RWPE1 (cell line): ENCODE measurements around the gene UAP1.

ENCODE experiments used
- CTCF ChIA-PET: fragments of 350-600 bp; sonication (Branson Sonifier 250); formaldehyde crosslinking; extraction: SDS; loops from one replicate; lab custom pipeline; 2021; lab: Yijun Ruan, JAX
- POLR2A ChIA-PET: fragments of 400-600 bp; formaldehyde crosslinking; extraction: SDS; loops from one replicate; lab custom pipeline; 2020; ENCODE audit warnings: antibody characterized with exemption; ENCODE audit not compliant: low non-redundant PET; lab: Yijun Ruan, JAX
- DNase-seq: peaks from one replicate; pipeline ENCODE4 v3.0.0; 2012; ENCODE audit warnings: low spot score
- H3K27ac ChIP-seq: fragments of 450-650 bp; 2 replicates; pipeline ENCODE4 v1.5.1; 2017
- TF ChIP-seq, protein P1 (sequence below): fragments of 450-650 bp; conservative IDR thresholded peaks from 2 replicates; pipeline ENCODE4 v1.5.1; 2017; ENCODE audit warnings: low read depth, mild to moderate bottlenecking

Gene UAP1

DNA sequence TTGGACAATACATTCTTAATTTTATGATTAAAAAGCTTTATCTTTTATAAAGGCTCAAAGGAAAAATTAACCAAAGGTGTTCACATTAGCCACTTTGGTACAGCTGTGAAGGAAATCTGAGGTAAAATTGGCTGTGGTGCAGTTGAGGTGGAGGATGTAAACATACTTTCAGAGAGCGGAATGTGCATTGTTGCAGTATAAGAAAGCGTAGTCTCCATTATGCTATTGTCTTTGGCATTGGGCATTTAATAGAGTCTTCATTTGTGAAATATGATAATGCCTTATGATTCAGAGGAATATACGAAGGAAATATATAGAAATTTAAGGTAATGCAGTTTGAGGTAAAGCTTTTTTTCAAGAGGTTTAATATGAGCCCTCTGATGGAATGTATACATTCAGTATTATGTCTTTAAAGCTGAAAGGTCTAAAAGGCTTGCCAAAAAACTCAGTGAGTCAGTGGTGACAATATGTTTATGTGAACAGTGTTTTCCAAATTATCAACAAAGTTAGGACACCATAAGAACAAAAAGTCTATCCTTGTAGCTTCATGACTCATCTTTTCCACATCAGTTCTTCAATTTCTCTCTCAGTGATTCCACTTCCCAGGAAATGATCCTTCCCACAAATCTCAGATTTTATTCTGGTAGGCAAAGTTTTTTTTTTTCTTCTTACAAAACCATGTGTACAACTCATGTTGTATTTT lies 43.9 kb downstream of the UAP1 start:
- peak; percentile 72 for DNase-seq
- CTCF ChIA-PET = no interaction called here
- peak overlapping the region; percentile 63 for H3K27ac ChIP-seq
- TF ChIP-seq, protein P1, sequence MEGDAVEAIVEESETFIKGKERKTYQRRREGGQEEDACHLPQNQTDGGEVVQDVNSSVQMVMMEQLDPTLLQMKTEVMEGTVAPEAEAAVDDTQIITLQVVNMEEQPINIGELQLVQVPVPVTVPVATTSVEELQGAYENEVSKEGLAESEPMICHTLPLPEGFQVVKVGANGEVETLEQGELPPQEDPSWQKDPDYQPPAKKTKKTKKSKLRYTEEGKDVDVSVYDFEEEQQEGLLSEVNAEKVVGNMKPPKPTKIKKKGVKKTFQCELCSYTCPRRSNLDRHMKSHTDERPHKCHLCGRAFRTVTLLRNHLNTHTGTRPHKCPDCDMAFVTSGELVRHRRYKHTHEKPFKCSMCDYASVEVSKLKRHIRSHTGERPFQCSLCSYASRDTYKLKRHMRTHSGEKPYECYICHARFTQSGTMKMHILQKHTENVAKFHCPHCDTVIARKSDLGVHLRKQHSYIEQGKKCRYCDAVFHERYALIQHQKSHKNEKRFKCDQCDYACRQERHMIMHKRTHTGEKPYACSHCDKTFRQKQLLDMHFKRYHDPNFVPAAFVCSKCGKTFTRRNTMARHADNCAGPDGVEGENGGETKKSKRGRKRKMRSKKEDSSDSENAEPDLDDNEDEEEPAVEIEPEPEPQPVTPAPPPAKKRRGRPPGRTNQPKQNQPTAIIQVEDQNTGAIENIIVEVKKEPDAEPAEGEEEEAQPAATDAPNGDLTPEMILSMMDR = no peak
- POLR2A ChIA-PET = no interaction called here

DNA sequence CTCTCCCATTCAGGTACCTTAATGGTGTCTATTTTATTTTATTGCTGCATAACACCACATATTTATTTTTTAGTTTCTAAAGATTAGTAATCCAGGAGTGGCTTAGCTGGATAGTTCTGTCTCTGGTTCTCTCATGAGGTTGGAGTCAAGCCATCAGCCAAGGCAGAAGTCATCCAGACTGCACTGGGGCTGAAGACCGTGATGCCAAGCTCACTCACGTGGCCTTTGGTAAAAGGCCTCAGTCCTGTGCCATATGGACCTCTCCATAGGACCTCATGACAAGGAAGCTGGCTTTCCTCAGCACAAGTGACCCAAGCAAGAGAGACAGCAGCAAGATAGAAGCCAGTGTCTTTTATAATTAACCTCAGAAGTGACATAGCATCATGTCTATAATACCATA lies 47.8 kb downstream of the UAP1 start:
- POLR2A ChIA-PET = no interaction called here
- CTCF ChIA-PET = interaction anchor here (1.5 kb wide), 1 partner anchor 191 kb away, joined by 4 read pairs; no protein-coding TSS in a partner anchor
- H3K27ac ChIP-seq = no peak overlapping the region
- DNase-seq = no peak
- TF ChIP-seq, protein P1 = no peak

DNA sequence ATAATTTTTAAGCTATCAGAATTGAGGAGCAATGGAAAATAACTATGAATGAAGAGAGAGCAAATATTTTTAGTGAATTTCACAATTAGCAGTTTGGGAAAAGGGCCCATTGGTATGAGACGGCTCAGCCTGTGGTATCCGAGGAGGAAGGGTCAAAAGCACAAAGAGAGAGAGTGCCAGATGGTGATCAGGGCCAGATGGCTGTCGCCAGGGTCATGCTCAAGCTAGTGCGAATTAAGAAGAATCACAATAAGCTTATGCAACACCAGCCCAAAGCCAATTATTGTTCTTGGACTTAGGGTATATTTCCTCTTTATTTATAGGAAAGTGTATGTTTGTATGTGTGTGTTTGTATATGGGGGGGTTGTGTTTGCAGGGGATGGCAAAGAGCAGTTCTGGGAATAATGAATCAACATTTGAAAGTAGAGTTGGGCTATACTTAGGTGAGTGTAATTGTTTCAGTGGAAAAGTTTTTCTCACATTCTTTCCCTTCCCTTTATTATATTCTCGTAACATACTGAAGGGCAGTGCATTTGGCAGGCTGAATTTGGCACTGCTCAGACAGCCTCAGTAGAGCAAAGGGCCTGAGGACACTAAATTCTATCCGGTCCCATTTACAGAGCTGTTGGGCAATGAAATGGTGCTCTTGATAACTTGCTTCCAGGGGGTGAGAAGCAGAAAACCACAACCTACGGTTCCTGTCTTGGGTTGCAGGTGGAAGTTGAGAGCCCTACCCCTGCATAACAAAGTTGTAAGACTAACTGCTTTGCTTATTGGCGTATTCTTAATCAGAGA lies 51.3 kb downstream of the UAP1 start:
- TF ChIP-seq, protein P1 = no peak
- POLR2A ChIA-PET = interaction anchor here (0.7 kb wide), 1 partner anchor 10 kb away, joined by 3 read pairs; no protein-coding TSS in a partner anchor
- DNase-seq = no peak
- CTCF ChIA-PET = interaction anchor here (0.6 to 2.5 kb wide), 10 partner anchors 8 to 211 kb away, joined by 3 to 20 read pairs (median 4); no protein-coding TSS in a partner anchor
- H3K27ac ChIP-seq = no peak overlapping the region

DNA sequence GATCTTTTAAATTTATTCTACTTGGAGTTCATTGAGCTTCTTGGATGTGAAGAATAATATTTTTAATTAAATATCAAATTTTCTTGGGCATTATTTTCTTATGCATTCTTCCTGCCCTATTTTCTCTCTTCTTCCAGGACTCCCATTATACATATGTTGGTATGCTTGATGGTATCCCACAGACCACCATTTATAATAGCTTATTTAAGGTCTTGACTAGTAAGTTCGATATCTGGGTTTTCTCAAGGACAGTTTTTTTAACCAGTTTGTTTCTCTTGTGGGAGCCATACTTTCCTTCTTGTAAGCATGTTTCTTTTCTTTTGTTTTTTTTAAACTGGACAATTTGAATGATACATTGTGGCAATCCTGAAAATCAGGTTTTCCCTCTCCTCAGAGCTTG lies 55.3 kb downstream of the UAP1 start:
- CTCF ChIA-PET = interaction anchor here (0.7 kb wide), 1 partner anchor 60 kb away, joined by 4 read pairs; no protein-coding TSS in a partner anchor
- DNase-seq = no peak
- POLR2A ChIA-PET = no interaction called here
- TF ChIP-seq, protein P1 = no peak
- H3K27ac ChIP-seq = no peak overlapping the region

DNA sequence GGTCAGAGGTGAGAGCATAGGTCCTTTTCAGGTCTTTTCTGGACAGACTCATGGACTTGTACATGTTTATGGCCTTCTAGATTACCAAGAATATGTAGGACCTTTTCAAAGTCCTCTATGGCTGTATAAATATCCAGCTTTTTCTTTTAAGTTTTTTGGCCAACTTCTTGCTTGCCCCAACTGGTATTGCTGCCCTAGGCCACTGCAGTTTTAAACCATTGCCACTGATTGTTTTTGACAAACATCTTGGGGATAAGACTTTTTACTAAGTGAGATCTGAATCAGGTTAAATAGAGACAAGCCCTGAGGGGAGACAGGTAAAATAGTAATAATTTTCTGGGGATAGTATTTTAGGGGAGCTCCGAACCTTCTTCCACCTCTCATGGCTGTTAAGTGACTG lies 56.0 kb downstream of the UAP1 start:
- H3K27ac ChIP-seq = no peak overlapping the region
- ChIA-PET POLR2A (no interaction called here), CTCF (interaction anchor here (0.6 to 0.7 kb wide), 3 partner anchors 92 to 714 kb away, joined by 3 to 6 read pairs (median 4); no protein-coding TSS in a partner anchor)
- TF ChIP-seq, protein P1 = no peak
- DNase-seq = no peak

DNA sequence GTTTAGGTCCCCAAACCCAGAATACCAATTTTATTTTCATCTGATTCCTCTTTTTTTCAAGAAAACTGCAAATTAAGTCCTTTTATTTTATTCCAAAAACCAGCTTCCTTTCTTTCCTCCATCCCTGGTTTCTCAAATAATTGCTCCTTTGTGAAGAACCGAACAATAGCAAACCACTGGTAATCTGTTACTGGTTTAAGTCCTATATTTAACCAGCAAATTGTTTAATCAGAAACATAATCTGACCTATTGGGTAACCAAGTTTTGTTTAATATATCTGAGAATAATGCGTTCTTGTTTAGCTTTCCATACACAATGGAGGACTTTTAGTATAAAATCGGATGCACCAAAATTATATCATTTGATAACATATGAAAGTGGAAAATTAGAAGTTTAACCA lies 57.6 kb downstream of the UAP1 start:
- ChIA-PET POLR2A (interaction anchor here (0.6 kb wide), 1 partner anchor 115 kb away, joined by 3 read pairs; no protein-coding TSS in a partner anchor), CTCF (interaction anchor here (0.5 kb wide), 1 partner anchor 124 kb away, joined by 5 read pairs; no protein-coding TSS in a partner anchor)
- no peak for DNase-seq
- no peak overlapping the region for H3K27ac ChIP-seq
- TF ChIP-seq, protein P1 = no peak
